ENCODE data around the gene CDK14.

DNA sequence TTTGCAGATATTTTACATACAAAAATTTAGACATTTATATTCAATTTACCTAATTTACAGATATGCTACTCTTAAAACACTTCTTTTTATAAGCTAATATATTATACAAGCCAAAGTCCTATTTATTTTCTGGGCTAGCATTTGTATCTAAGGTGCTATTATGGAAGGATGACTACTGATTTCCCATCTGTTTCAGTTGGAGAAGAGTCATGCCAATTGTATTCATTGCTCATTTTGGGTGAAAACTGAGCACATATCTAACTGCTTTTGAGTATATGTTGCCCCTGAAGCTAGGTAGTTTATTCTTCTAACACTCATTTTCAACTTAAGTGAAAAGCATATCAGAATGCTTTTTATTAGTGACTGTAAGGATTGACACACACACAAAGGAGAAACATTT is 172.9 kb downstream of the CDK14 start:
- TF ChIP-seq, protein P1, sequence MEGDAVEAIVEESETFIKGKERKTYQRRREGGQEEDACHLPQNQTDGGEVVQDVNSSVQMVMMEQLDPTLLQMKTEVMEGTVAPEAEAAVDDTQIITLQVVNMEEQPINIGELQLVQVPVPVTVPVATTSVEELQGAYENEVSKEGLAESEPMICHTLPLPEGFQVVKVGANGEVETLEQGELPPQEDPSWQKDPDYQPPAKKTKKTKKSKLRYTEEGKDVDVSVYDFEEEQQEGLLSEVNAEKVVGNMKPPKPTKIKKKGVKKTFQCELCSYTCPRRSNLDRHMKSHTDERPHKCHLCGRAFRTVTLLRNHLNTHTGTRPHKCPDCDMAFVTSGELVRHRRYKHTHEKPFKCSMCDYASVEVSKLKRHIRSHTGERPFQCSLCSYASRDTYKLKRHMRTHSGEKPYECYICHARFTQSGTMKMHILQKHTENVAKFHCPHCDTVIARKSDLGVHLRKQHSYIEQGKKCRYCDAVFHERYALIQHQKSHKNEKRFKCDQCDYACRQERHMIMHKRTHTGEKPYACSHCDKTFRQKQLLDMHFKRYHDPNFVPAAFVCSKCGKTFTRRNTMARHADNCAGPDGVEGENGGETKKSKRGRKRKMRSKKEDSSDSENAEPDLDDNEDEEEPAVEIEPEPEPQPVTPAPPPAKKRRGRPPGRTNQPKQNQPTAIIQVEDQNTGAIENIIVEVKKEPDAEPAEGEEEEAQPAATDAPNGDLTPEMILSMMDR (IDR thresholded peaks at IDR 0.05): no peak
- no peak for TF ChIP-seq POLR2A (IDR thresholded peaks at IDR 0.05)
